OCI-LY1 (cell line): ENCODE data around the gene ZNF771.

Experiments
- CTCF ChIP-seq: fragments of 200-600 bp; sonication (generic), shearing (Covaris generic); IDR thresholded peaks from 2 replicates; pipeline ENCODE4 v1.5.1; 2017; ENCODE audit warnings: mild to moderate bottlenecking, antibody characterized with exemption, low read length, moderate library complexity, mixed read lengths
- EZH2 ChIP-seq: fragments of 200-600 bp; sonication (generic), shearing (Covaris generic); IDR thresholded peaks from 2 replicates; pipeline ENCODE4 v1.8.0; 2017; ENCODE audit warnings: borderline replicate concordance, mixed run types, mild to moderate bottlenecking, antibody characterized with exemption, low read length, moderate library complexity, mixed read lengths

- TF ChIP-seq CTCF: no peak
- TF ChIP-seq EZH2: no peak
Measured at GRCh38 chr16:30407804-30408534, 563 bp downstream of the ZNF771 start.
